ENCODE results near the gene WNT7A. TPM values are rescaled to one million over a fixed set of nuclear protein-coding genes. Genes with fewer than 3 reads are reported as not detected.

Gene WNT7A
- total RNA-seq, 1 donor from 2014 or later = not detected

GRCh38 chr3:13881536-13882410 lies 1.9 kb upstream of the WNT7A start:
- no peaks in the 10 kb centered on the region for H3K79me2 ChIP-seq (ENCODE audit: low read depth)
- no peak overlapping the region for H3K9ac ChIP-seq
- peaks cover 19% of the 10 kb centered on the region for H4K20me1 ChIP-seq (ENCODE audit: low read depth)
- DNase-seq (ENCODE audit: low spot score) = no peak
- peaks cover 100% of the 10 kb centered on the region for H3K27me3 ChIP-seq
- H3K4me2 ChIP-seq = no peak overlapping the region
- no peak overlapping the region for H3K27ac ChIP-seq
- no peaks in the 10 kb centered on the region for H3K36me3 ChIP-seq
- TF ChIP-seq EZH2phosphoT487 (IDR thresholded peaks at IDR 0.05) (no peak), EZH2 (IDR thresholded peaks at IDR 0.05) (no peak)
- TF ChIP-seq, protein P1, sequence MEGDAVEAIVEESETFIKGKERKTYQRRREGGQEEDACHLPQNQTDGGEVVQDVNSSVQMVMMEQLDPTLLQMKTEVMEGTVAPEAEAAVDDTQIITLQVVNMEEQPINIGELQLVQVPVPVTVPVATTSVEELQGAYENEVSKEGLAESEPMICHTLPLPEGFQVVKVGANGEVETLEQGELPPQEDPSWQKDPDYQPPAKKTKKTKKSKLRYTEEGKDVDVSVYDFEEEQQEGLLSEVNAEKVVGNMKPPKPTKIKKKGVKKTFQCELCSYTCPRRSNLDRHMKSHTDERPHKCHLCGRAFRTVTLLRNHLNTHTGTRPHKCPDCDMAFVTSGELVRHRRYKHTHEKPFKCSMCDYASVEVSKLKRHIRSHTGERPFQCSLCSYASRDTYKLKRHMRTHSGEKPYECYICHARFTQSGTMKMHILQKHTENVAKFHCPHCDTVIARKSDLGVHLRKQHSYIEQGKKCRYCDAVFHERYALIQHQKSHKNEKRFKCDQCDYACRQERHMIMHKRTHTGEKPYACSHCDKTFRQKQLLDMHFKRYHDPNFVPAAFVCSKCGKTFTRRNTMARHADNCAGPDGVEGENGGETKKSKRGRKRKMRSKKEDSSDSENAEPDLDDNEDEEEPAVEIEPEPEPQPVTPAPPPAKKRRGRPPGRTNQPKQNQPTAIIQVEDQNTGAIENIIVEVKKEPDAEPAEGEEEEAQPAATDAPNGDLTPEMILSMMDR (IDR thresholded peaks at IDR 0.05) = no peak
- Mint-ChIP-seq H3K27me3 (ENCODE audit: insufficient read depth, low read depth) (peaks cover 57% of the 10 kb centered on the region), H3K9me3 (peaks cover 1% of the 10 kb centered on the region), H3K27ac (peak overlapping the region; percentile 46), H3K4me3 (peak overlapping the region; percentile 62), H3K36me3 (no peaks in the 10 kb centered on the region), H3K4me1 (peaks cover 7% of the 10 kb centered on the region)
- peaks cover 7% of the 10 kb centered on the region for H3F3A ChIP-seq (ENCODE audit: low read depth)
- no peak overlapping the region for H2AFZ ChIP-seq (replicated peaks)
- no peaks in the 10 kb centered on the region for H3K9me3 ChIP-seq (ENCODE audit: low read depth)
- H3K4me3 ChIP-seq = no peak overlapping the region
- peaks cover 17% of the 10 kb centered on the region for H3K4me1 ChIP-seq

DNA sequence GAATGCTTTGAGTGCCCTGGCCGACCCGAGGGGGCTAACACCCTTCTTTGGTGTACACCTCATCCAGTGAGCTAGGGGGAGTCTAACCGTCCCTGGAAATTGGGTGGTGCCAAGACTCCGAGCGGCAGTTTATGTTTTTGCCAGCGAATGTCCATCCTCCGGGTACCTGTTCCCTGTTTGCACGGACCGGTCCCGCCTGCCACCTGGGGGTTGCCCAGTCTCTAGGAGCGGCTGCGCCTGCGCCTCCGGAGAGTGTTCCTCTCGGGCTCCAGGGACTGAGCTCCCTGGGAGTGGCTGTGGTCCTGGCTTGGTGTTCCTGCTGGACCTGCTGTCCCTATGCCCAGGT lies 913 bp upstream of the WNT7A start:
- no peak overlapping the region for H3K9ac ChIP-seq
- H3K4me2 ChIP-seq = peak overlapping the region; percentile 88
- H3K36me3 ChIP-seq = no peaks in the 10 kb centered on the region
- peaks cover 23% of the 10 kb centered on the region for H4K20me1 ChIP-seq (ENCODE audit: low read depth)
- peaks cover 7% of the 10 kb centered on the region for H3F3A ChIP-seq (ENCODE audit: low read depth)
- DNase-seq (ENCODE audit: low spot score) = no peak
- H3K27ac ChIP-seq = no peak overlapping the region
- Mint-ChIP-seq H3K27me3 (ENCODE audit: insufficient read depth, low read depth) (peaks cover 63% of the 10 kb centered on the region), H3K4me3 (peak overlapping the region; percentile 62), H3K27ac (no peak overlapping the region), H3K4me1 (peaks cover 15% of the 10 kb centered on the region), H3K9me3 (peaks cover 2% of the 10 kb centered on the region), H3K36me3 (no peaks in the 10 kb centered on the region)
- peak overlapping the region; percentile 41 for H3K4me3 ChIP-seq
- no peak overlapping the region for H2AFZ ChIP-seq (replicated peaks)
- peaks cover 100% of the 10 kb centered on the region for H3K27me3 ChIP-seq
- TF ChIP-seq EZH2 (IDR thresholded peaks at IDR 0.05) (no peak), EZH2phosphoT487 (IDR thresholded peaks at IDR 0.05) (no peak)
- TF ChIP-seq, protein P1 (IDR thresholded peaks at IDR 0.05) = no peak
- H3K4me1 ChIP-seq = peaks cover 17% of the 10 kb centered on the region
- no peaks in the 10 kb centered on the region for H3K79me2 ChIP-seq (ENCODE audit: low read depth)
- H3K9me3 ChIP-seq (ENCODE audit: low read depth) = no peaks in the 10 kb centered on the region

DNA sequence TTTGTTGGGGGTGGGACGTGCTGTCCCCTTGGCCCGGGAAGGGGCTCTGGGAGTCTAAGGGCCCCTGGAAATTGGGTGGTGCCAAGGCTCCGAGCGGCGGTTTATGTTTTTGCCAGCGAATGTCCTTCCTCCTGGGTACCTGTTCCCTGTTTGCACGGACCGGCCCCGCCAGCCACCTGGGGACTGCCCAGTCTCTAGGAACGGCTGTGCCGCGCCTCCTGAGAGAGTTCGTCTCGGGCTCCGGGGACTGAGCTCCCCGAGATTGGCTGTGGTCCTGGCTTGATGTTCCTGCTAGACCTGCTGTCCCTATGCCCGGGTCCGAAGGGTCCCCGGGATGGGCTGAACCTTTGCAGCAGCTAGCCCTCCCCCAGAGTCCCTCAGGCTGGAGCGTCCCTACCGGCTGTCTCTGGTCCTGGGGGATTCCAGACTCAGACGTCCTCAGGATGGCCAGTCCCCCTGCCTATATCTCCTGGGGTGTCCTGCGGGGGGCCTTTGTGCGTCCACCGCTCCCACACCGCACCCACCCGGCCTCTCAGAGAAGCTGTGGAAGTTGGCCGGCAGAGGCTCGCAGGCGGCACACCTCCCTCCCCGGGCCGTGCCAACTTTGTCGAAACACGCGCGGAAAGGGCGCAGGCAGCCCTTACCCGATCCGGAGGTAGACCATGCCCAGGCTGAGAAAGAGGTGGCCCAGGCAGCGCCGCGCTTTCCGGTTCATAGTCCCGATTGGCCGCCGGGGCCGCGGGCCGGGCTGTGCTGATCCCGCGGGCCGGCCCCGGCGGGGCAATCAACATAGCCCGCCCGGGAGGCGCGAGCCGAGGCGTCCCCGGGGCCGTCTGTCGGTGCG lies 547 bp downstream of the WNT7A start:
- Mint-ChIP-seq H3K4me3 (peak overlapping the region; percentile 91), H3K36me3 (no peaks in the 10 kb centered on the region), H3K27ac (no peak overlapping the region), H3K4me1 (peaks cover 25% of the 10 kb centered on the region), H3K27me3 (ENCODE audit: insufficient read depth, low read depth) (peaks cover 57% of the 10 kb centered on the region), H3K9me3 (peaks cover 2% of the 10 kb centered on the region)
- H3K4me1 ChIP-seq = peaks cover 17% of the 10 kb centered on the region
- no peaks in the 10 kb centered on the region for H3K79me2 ChIP-seq (ENCODE audit: low read depth)
- peak overlapping the region; percentile 41 for H3K4me3 ChIP-seq
- peaks cover 7% of the 10 kb centered on the region for H3F3A ChIP-seq (ENCODE audit: low read depth)
- H3K9me3 ChIP-seq (ENCODE audit: low read depth) = no peaks in the 10 kb centered on the region
- peak overlapping the region; percentile 64 for H2AFZ ChIP-seq (replicated peaks)
- peaks cover 100% of the 10 kb centered on the region for H3K27me3 ChIP-seq
- H3K27ac ChIP-seq = no peak overlapping the region
- H4K20me1 ChIP-seq (ENCODE audit: low read depth) = peaks cover 23% of the 10 kb centered on the region
- no peaks in the 10 kb centered on the region for H3K36me3 ChIP-seq
- no peak overlapping the region for H3K9ac ChIP-seq
- peak overlapping the region; percentile 88 for H3K4me2 ChIP-seq
- peak; percentile 83 for TF ChIP-seq EZH2phosphoT487 (IDR thresholded peaks at IDR 0.05)
- TF ChIP-seq EZH2 (IDR thresholded peaks at IDR 0.05) = peak; percentile 97
- TF ChIP-seq, protein P1 (IDR thresholded peaks at IDR 0.05) = no peak
- peak; percentile 60 for DNase-seq (ENCODE audit: low spot score)

Data from neural progenitor cell (in vitro differentiated cells).